ENCODE measurements around the gene EYA2. TPM values are rescaled to one million over a fixed set of nuclear protein-coding genes. Genes with fewer than 3 reads are reported as not detected.

The EYA2 gene
- total RNA-seq, 1 experiment from 2014 or later: 0.25 TPM

DNA sequence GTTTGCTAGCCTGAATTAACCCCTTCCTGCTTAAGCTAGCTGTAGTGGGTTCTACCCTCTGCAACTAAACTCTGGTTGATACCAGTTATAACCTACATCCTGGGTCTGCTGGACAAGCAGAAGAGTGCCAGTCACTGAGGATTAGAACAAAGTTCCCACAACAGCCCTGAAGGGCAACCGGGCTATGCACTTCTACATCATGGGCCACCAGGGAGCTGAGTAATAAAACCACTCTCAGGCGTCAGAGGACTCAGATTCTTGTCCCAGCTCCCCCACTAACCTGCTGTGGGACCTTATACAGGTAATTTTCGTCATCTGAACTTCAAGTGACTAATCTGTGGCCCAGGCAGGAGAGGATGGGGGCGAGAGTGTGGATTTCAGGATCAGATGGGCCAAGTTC lies 56.8 kb downstream of the EYA2 start:
- intact Hi-C loops (cut with micrococcal nuclease; ENCODE audit: unreplicated experiment): no loop called here
- Histone ChIP-seq H3K9me3 (peaks cover 4% of the 10 kb centered on the region; the same call in 1 of the 2 replicates), H3K4me3 (ENCODE audit: low read depth, low read length) (no peak overlapping the region), H3K36me3 (ENCODE audit: control insufficient read depth, insufficient read depth, low read length) (no peaks in the 10 kb centered on the region), H3K27me3 (replicated peaks; ENCODE audit: control insufficient read depth, insufficient read depth, low read length) (no peaks in the 10 kb centered on the region), H3K4me1 (no peaks in the 10 kb centered on the region)
- no peaks in the 10 kb centered on the region for H3K36me3 Mint-ChIP-seq (ENCODE audit: insufficient read depth, unreplicated experiment)
- BruUV-seq (replicated peaks): no TSS peak
- TF ChIP-seq, protein P1, sequence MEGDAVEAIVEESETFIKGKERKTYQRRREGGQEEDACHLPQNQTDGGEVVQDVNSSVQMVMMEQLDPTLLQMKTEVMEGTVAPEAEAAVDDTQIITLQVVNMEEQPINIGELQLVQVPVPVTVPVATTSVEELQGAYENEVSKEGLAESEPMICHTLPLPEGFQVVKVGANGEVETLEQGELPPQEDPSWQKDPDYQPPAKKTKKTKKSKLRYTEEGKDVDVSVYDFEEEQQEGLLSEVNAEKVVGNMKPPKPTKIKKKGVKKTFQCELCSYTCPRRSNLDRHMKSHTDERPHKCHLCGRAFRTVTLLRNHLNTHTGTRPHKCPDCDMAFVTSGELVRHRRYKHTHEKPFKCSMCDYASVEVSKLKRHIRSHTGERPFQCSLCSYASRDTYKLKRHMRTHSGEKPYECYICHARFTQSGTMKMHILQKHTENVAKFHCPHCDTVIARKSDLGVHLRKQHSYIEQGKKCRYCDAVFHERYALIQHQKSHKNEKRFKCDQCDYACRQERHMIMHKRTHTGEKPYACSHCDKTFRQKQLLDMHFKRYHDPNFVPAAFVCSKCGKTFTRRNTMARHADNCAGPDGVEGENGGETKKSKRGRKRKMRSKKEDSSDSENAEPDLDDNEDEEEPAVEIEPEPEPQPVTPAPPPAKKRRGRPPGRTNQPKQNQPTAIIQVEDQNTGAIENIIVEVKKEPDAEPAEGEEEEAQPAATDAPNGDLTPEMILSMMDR (IDR thresholded peaks at IDR 0.05; ENCODE audit: insufficient read depth in 1 of 2, low read depth in 1 of 2, low read length in 1 of 2, severe bottlenecking in 1 of 2, unreplicated experiment in 1 of 2): no peak
- H3K27me3 Mint-ChIP-seq (ENCODE audit: insufficient read depth, unreplicated experiment): peaks cover 11% of the 10 kb centered on the region
- CTCF ChIA-PET: no interaction called here
- DNase-seq: no peak
- no peaks in the 10 kb centered on the region for H3K4me1 Mint-ChIP-seq (ENCODE audit: low read depth, unreplicated experiment)
- no peaks in the 10 kb centered on the region for H3K9me3 Mint-ChIP-seq (ENCODE audit: unreplicated experiment)
- POLR2A ChIA-PET: no interaction called here
- H3K4me3 Mint-ChIP-seq (ENCODE audit: unreplicated experiment): no peak overlapping the region
- no peak overlapping the region for H3K27ac Mint-ChIP-seq (ENCODE audit: unreplicated experiment)

DNA sequence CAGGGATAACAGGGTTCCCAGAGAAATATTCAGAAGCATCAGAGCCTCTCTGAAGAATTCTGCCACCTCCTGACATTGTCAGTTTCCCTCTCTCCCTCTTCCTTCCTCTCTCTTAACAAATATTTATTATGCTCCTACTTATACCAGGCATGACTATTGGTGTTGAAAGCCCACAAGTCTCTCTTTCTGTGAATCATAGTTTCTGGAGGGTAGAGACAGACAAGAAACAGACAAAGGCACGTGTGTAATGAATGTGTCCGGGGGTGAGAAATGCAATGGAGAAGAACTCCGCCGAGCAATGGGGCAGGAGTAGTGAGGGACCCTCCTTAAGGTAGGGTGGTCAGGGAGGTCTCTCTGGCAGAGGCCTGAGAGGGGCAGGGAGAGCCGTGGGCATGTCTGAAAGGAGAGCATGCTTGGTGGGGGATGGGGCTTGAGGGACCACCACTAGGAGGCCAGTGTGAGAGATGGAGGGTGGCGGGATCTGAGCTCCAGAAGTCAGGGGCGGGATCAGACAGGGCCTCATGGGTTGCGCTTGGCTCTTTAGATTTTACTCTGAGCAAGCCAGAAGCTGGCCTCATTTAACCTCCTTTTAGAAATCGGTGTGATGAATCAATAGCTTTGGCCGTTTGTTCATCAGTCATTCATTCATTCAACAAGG lies 57.3 kb downstream of the EYA2 start:
- Histone ChIP-seq H3K27me3 (replicated peaks; ENCODE audit: control insufficient read depth, insufficient read depth, low read length) (no peaks in the 10 kb centered on the region), H3K4me1 (no peaks in the 10 kb centered on the region), H3K36me3 (ENCODE audit: control insufficient read depth, insufficient read depth, low read length) (no peaks in the 10 kb centered on the region), H3K9me3 (peaks cover 7% of the 10 kb centered on the region; the same call in 1 of the 2 replicates), H3K4me3 (ENCODE audit: low read depth, low read length) (no peak overlapping the region)
- no TSS peak for BruUV-seq (replicated peaks)
- TF ChIP-seq, protein P1 (IDR thresholded peaks at IDR 0.05; ENCODE audit: insufficient read depth in 1 of 2, low read depth in 1 of 2, low read length in 1 of 2, severe bottlenecking in 1 of 2, unreplicated experiment in 1 of 2): no peak
- H3K27me3 Mint-ChIP-seq (ENCODE audit: insufficient read depth, unreplicated experiment): peaks cover 11% of the 10 kb centered on the region
- DNase-seq: no peak
- intact Hi-C loops (cut with micrococcal nuclease; ENCODE audit: unreplicated experiment): no loop called here
- no peaks in the 10 kb centered on the region for H3K36me3 Mint-ChIP-seq (ENCODE audit: insufficient read depth, unreplicated experiment)
- ChIA-PET POLR2A (no interaction called here), CTCF (no interaction called here)
- H3K27ac Mint-ChIP-seq (ENCODE audit: unreplicated experiment): no peak overlapping the region
- no peak overlapping the region for H3K4me3 Mint-ChIP-seq (ENCODE audit: unreplicated experiment)
- no peaks in the 10 kb centered on the region for H3K9me3 Mint-ChIP-seq (ENCODE audit: unreplicated experiment)
- no peaks in the 10 kb centered on the region for H3K4me1 Mint-ChIP-seq (ENCODE audit: low read depth, unreplicated experiment)

DNA sequence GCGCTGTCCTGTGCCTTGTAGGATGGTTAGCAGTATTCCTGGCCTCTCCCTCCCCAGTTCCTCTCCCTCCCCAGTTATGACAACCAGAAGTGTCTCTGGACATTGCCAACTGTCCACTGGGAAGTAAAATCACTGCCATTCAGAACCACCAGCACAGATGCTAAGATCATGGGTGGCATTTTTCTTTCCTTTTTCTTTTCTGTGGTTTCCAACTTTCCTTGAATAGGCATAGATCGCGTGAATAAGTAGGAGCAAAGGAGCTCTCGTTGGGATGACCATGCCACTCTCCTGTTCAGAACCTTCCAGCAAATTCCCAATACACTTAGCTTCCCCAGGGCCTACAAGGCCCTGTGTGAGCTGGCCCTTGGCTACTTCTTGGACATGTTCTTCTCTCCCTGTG lies 59.0 kb downstream of the EYA2 start:
- Mint-ChIP-seq H3K27ac (ENCODE audit: unreplicated experiment) (no peak overlapping the region), H3K9me3 (ENCODE audit: unreplicated experiment) (no peaks in the 10 kb centered on the region), H3K4me3 (ENCODE audit: unreplicated experiment) (no peak overlapping the region), H3K27me3 (ENCODE audit: insufficient read depth, unreplicated experiment) (peaks cover 9% of the 10 kb centered on the region), H3K4me1 (ENCODE audit: low read depth, unreplicated experiment) (no peaks in the 10 kb centered on the region), H3K36me3 (ENCODE audit: insufficient read depth, unreplicated experiment) (no peaks in the 10 kb centered on the region)
- TF ChIP-seq, protein P1 (IDR thresholded peaks at IDR 0.05; ENCODE audit: insufficient read depth in 1 of 2, low read depth in 1 of 2, low read length in 1 of 2, severe bottlenecking in 1 of 2, unreplicated experiment in 1 of 2): no peak
- no TSS peak for BruUV-seq (replicated peaks)
- H3K36me3 ChIP-seq (ENCODE audit: control insufficient read depth, insufficient read depth, low read length): no peaks in the 10 kb centered on the region
- intact Hi-C loops (cut with micrococcal nuclease; ENCODE audit: unreplicated experiment): no loop called here
- H3K27me3 ChIP-seq (replicated peaks; ENCODE audit: control insufficient read depth, insufficient read depth, low read length): no peaks in the 10 kb centered on the region
- peaks cover 7% of the 10 kb centered on the region; the same call in 1 of the 2 replicates for H3K9me3 ChIP-seq
- ChIA-PET POLR2A (no interaction called here), CTCF (no interaction called here)
- no peaks in the 10 kb centered on the region for H3K4me1 ChIP-seq
- no peak for DNase-seq
- no peak overlapping the region for H3K4me3 ChIP-seq (ENCODE audit: low read depth, low read length)

Data from Caco-2 (cell line).